HFFc6 (cell line): ENCODE results near the gene C1QL4. TPM values are rescaled to one million over a fixed set of nuclear protein-coding genes. Genes with fewer than 3 reads are reported as not detected.

Source experiments
- DNase-seq: peaks from one replicate; pipeline ENCODE4 v3.0.0-alpha.2; 2018
- H3K27ac Mint-ChIP-seq: 2 replicates; pipeline ENCODE4 v1.8.0; 2020; ENCODE audit warnings: mild to moderate bottlenecking, mixed read lengths
- H3K27me3 Mint-ChIP-seq: 2 replicates; pipeline ENCODE4 v1.8.0; 2021; ENCODE audit warnings: mild to moderate bottlenecking, moderate library complexity, mixed read lengths; ENCODE audit not compliant: insufficient read depth
- H3K36me3 Mint-ChIP-seq: 2 replicates; pipeline ENCODE4 v1.8.0; 2021; ENCODE audit warnings: low read depth, mixed read lengths
- H3K4me1 Mint-ChIP-seq: 2 replicates; pipeline ENCODE4 v1.8.0; 2020; ENCODE audit warnings: low read depth, mixed read lengths
- H3K4me3 Mint-ChIP-seq: 2 replicates; pipeline ENCODE4 v1.8.0; 2020; ENCODE audit warnings: mild to moderate bottlenecking, moderate library complexity, mixed read lengths
- H3K9me3 Mint-ChIP-seq: 2 replicates; pipeline ENCODE4 v1.8.0; 2020; ENCODE audit warnings: mild to moderate bottlenecking, mixed read lengths
- CTCF ChIP-seq: fragments of 200-600 bp; sonication (generic); IDR thresholded peaks from 2 replicates; pipeline ENCODE4 v1.5.0; 2021; ENCODE audit warnings: antibody characterized with exemption, mild to moderate bottlenecking
- total RNA-seq, 6 experiments: library from RNA; stranded (reverse); fragmentation: NEBNext Ultra II Directional; extraction: Animal tissue kit (Norgen Biotek cat#: 25700); gene quantifications; 2 replicates in 1 of 6; 3 replicates in 5 of 6; pipeline ENCODE4 v1.2.3, GENCODE V29; 2021

Gene C1QL4
- total RNA-seq, 6 experiments from 2014 or later = 0.14 to 0.48 (median 0.28) TPM; not detected in 1

GRCh38 chr12:49365542-49365941 lies 28.6 kb upstream of the C1QL4 start:
- H3K9me3 Mint-ChIP-seq = no peaks in the 10 kb centered on the region
- H3K4me3 Mint-ChIP-seq = peak overlapping the region; percentile 95; the same call in 1 of the 2 replicates
- no peak for TF ChIP-seq CTCF
- peak; percentile 83 for DNase-seq
- H3K27me3 Mint-ChIP-seq = peaks cover 4% of the 10 kb centered on the region; the same call in 1 of the 2 replicates
- peaks cover 48% of the 10 kb centered on the region for H3K4me1 Mint-ChIP-seq
- peak overlapping the region; percentile 85 for H3K27ac Mint-ChIP-seq
- H3K36me3 Mint-ChIP-seq = peaks cover 11% of the 10 kb centered on the region

DNA sequence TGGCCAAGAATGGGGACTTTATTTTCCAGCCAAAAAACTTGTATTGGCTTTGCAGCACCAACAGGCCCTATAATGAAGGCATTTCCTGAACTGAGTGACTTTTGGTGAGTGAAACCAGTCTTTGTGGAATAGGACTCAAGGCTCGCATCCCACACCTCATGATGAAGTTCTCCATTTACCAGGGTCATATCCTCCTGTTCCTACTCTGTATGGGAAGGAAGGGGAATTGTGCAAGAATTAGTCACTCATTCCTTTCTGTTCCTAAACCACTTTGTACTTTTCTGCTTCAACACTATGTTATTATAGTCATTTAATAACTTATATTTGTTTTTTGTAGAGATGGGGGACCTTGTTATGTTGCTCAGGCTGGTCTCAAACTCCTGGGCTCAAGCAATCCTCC lies 28.0 kb upstream of the C1QL4 start:
- H3K27me3 Mint-ChIP-seq = peaks cover 4% of the 10 kb centered on the region; the same call in 1 of the 2 replicates
- TF ChIP-seq CTCF = no peak
- H3K4me3 Mint-ChIP-seq = peak overlapping the region; percentile 95; the same call in 1 of the 2 replicates
- peaks cover 42% of the 10 kb centered on the region for H3K4me1 Mint-ChIP-seq
- H3K36me3 Mint-ChIP-seq = peaks cover 5% of the 10 kb centered on the region; the same call in 1 of the 2 replicates
- H3K9me3 Mint-ChIP-seq = no peaks in the 10 kb centered on the region
- peak; percentile 66 for DNase-seq
- peak overlapping the region; percentile 85 for H3K27ac Mint-ChIP-seq

- Mint-ChIP-seq H3K27me3 (peaks cover 4% of the 10 kb centered on the region; the same call in 1 of the 2 replicates), H3K4me1 (peaks cover 53% of the 10 kb centered on the region), H3K9me3 (no peaks in the 10 kb centered on the region), H3K4me3 (no peak overlapping the region), H3K27ac (no peak overlapping the region), H3K36me3 (no peaks in the 10 kb centered on the region)
- DNase-seq = no peak
- no peak for TF ChIP-seq CTCF
These were observed 25.1 kb upstream of the C1QL4 start for GRCh38 chr12:49362077-49362476.

- peaks cover 43% of the 10 kb centered on the region for H3K4me1 Mint-ChIP-seq
- no peaks in the 10 kb centered on the region for H3K9me3 Mint-ChIP-seq
- H3K27ac Mint-ChIP-seq = no peak overlapping the region
- H3K4me3 Mint-ChIP-seq = no peak overlapping the region
- DNase-seq = no peak
- peaks cover 4% of the 10 kb centered on the region; the same call in 1 of the 2 replicates for H3K27me3 Mint-ChIP-seq
- no peak for TF ChIP-seq CTCF
- H3K36me3 Mint-ChIP-seq = no peaks in the 10 kb centered on the region
These were observed 22.7 kb upstream of the C1QL4 start for GRCh38 chr12:49359671-49360070.

- peak; percentile 82 for TF ChIP-seq CTCF
- peak overlapping the region; percentile 94 for H3K27ac Mint-ChIP-seq
- no peaks in the 10 kb centered on the region for H3K36me3 Mint-ChIP-seq
- H3K9me3 Mint-ChIP-seq = no peaks in the 10 kb centered on the region
- H3K4me1 Mint-ChIP-seq = peaks cover 35% of the 10 kb centered on the region
- peaks cover 2% of the 10 kb centered on the region; the same call in 1 of the 2 replicates for H3K27me3 Mint-ChIP-seq
- peak overlapping the region; percentile 54 for H3K4me3 Mint-ChIP-seq
- DNase-seq = peak; percentile 62
These were observed 21.6 kb upstream of the C1QL4 start for GRCh38 chr12:49358483-49359141.
